Thyroid gland (tissue), 4 donors: ENCODE results near the gene ZNF451. TPM values are rescaled to one million over a fixed set of nuclear protein-coding genes. Genes with fewer than 3 reads are reported as not detected.

Experiments
- DNase-seq, 2 donors: peaks; one replicate each; pipeline ENCODE4 v3.0.0-alpha.2; 2019
- H3K27ac ChIP-seq, 3 donors: fragments of 200-600 bp; sonication (generic); 1 replicate in 2 of 3; 2 replicates in 1 of 3; pipeline ENCODE4 v1.5.1; 2016 to 2019; ENCODE audit warnings: mild to moderate bottlenecking in 1 of 3, moderate library complexity in 1 of 3
- H3K27me3 ChIP-seq: fragments of 200-600 bp; sonication (generic); one replicate; pipeline ENCODE4 v1.5.1; 2019
- H3K36me3 ChIP-seq, 2 donors: fragments of 200-600 bp; sonication (generic); one replicate each; pipeline ENCODE4 v1.5.1; 2016 to 2019
- H3K4me1 ChIP-seq, 2 donors: fragments of 200-600 bp; sonication (generic); one replicate each; pipeline ENCODE4 v1.5.1; 2017 to 2019
- H3K4me3 ChIP-seq, 3 donors: fragments of 200-600 bp; sonication (generic); replicated peaks in 1 of 3; 1 replicate in 2 of 3; 2 replicates in 1 of 3; pipeline ENCODE4 v1.5.1; 2016; ENCODE audit warnings: mild to moderate bottlenecking in 1 of 3
- H3K9me3 ChIP-seq: fragments of 200-600 bp; sonication (generic); one replicate; pipeline ENCODE4 v1.5.1; 2017
- POLR2A ChIP-seq, 2 donors: fragments of 450-650 bp; IDR thresholded peaks; one replicate each; pipeline ENCODE4 v1.6.1; 2017; ENCODE audit warnings: antibody characterized with exemption in 2 of 2, mild to moderate bottlenecking in 2 of 2, moderate library complexity in 1 of 2
- WGBS, 2 donors: methylation state at CpG; one replicate each; pipeline ENCODE4 v1.1.5; 2017; 5-methylcytosine and 5-hydroxymethylcytosine counted together
- intact Hi-C: fragments of 100-400 bp; cut with DNase I; formaldehyde crosslinking; loops from one replicate; pipeline ENCODE4 v1.15.1; 2023
- total RNA-seq, 4 donors: library from RNA; depleted of rRNA; stranded (reverse); fragments of >200 nt; gene quantifications; one replicate each; pipeline ENCODE4 v1.2.3, GENCODE V29; 2016
- TF ChIP-seq, protein P1 (sequence below), 6 experiments: fragments of 200-600 bp in 3 of 6; fragments of 450-650 bp in 3 of 6; sonication (generic) in 3 of 6; IDR thresholded peaks; one replicate each; pipeline ENCODE4 v1.5.1; 2016 to 2019; ENCODE audit warnings: antibody characterized with exemption in 6 of 6, mild to moderate bottlenecking in 2 of 6, inconsistent platforms in 1 of 6, moderate library complexity in 1 of 6

The ZNF451 gene
- total RNA-seq, 4 donors from 2014 or later: 71.7 to 126 (median 85.6) TPM

DNA sequence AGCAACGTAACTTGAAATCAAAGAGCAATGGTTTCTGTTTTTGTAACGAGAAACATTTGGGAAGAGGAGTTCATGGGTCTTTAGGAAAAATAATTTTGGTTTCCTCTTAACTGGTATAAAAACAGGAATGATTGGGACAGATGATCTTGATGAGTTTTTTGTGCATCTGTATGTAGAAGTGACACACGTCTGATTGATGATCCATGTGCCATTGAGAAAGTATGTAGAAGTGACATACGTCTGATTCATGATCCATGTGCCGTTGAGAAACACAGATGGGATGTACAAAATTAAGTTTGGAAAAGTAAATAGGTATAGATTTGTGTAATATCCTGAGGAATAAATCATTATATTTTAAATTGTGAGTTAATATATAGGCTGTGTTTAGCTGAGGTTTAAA is 41.4 kb upstream of the ZNF451 start:
- H3K4me3 ChIP-seq: no peak overlapping the region
- H3K4me1 ChIP-seq: peaks cover 4 to 13% of the 10 kb centered on the region in 2 donors
- intact Hi-C loops: no loop called here
- TF ChIP-seq, protein P1, sequence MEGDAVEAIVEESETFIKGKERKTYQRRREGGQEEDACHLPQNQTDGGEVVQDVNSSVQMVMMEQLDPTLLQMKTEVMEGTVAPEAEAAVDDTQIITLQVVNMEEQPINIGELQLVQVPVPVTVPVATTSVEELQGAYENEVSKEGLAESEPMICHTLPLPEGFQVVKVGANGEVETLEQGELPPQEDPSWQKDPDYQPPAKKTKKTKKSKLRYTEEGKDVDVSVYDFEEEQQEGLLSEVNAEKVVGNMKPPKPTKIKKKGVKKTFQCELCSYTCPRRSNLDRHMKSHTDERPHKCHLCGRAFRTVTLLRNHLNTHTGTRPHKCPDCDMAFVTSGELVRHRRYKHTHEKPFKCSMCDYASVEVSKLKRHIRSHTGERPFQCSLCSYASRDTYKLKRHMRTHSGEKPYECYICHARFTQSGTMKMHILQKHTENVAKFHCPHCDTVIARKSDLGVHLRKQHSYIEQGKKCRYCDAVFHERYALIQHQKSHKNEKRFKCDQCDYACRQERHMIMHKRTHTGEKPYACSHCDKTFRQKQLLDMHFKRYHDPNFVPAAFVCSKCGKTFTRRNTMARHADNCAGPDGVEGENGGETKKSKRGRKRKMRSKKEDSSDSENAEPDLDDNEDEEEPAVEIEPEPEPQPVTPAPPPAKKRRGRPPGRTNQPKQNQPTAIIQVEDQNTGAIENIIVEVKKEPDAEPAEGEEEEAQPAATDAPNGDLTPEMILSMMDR (IDR thresholded peaks at IDR 0.05): no peak
- TF ChIP-seq POLR2A (IDR thresholded peaks at IDR 0.05): no peak
- WGBS, 2 donors: 92 to 93% methylated on average over 5 of the region's 5 CpGs
- H3K36me3 ChIP-seq: peaks cover 7 to 13% of the 10 kb centered on the region in 2 donors
- H3K27ac ChIP-seq: no peak overlapping the region
- no peak for DNase-seq
- no peaks in the 10 kb centered on the region for H3K9me3 ChIP-seq
- H3K27me3 ChIP-seq: no peaks in the 10 kb centered on the region

DNA sequence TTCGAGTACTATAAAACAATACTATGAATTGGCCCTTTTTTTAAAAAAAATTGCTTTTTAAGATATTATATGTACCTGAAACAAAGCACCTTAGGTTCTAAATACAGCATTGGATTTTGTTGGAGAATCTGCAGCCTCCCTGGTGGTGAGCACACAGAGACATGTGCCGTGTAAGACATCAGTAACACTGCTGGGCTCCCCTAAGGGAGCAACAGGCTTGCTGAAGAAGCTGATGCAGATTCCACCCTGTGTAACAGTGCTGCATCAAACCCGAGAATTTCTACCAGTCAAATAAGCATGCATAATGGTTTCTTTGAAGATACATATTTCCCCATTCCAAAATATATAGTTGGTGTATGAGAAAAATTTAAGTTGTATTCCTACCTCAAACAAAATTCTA is 26.1 kb upstream of the ZNF451 start:
- Histone ChIP-seq H3K27ac (no peak overlapping the region), H3K36me3 (peaks cover 0 to 5% of the 10 kb centered on the region in 2 donors), H3K4me3 (no peak overlapping the region), H3K27me3 (no peaks in the 10 kb centered on the region), H3K4me1 (no peaks in the 10 kb centered on the region), H3K9me3 (no peaks in the 10 kb centered on the region)
- WGBS, 2 donors: 95 to 96% methylated on average over 3 of the region's 3 CpGs
- TF ChIP-seq, protein P1 (IDR thresholded peaks at IDR 0.05): no peak
- TF ChIP-seq POLR2A (IDR thresholded peaks at IDR 0.05): no peak
- intact Hi-C loops: no loop called here
- no peak for DNase-seq

DNA sequence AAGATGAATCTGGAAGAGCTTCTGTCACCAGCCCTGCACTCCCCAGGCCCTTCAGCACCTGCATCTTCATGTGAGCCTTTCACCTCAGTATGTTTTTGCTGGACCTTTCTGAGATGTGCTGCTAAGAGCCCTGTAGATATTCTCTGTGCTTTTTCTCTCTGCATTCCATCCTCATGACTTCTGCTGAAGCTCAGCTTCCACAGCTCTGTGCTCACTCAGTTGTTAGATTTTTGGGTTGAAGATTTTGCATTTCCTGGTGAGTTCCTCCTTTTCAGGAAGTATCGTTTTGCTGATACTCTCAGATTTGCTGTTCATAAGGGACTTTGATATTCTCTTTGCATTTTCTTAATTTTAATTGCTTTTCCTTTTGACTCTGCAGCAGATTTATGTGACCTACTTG is 25.2 kb upstream of the ZNF451 start:
- TF ChIP-seq, protein P1 (IDR thresholded peaks at IDR 0.05): no peak
- no peak for TF ChIP-seq POLR2A (IDR thresholded peaks at IDR 0.05)
- intact Hi-C loops: no loop called here
- H3K4me3 ChIP-seq: no peak overlapping the region
- DNase-seq: no peak
- H3K4me1 ChIP-seq: no peaks in the 10 kb centered on the region
- H3K27me3 ChIP-seq: no peaks in the 10 kb centered on the region
- 78 to 91% methylated on average over 1 of the region's 1 CpG for WGBS, 2 donors
- no peak overlapping the region for H3K27ac ChIP-seq
- peaks cover 0 to 5% of the 10 kb centered on the region in 2 donors for H3K36me3 ChIP-seq
- no peaks in the 10 kb centered on the region for H3K9me3 ChIP-seq

DNA sequence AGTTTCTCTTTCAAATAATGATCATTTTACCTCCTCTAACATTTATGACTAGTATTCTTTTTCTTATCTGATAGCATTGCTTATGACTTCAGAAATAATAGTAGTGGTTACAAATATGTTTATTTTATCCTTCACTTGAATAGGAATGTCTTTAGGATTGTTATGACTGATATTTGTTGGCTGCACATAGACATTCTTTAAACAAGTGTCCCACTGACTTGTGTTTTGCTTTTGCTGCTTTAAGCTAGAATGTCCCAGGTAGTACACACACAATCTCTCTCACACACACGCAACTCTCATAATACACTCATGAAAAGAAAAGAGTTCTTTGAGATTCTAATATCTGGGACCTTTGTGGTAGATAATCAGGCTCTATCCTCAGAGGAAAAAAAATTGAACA is 21.9 kb upstream of the ZNF451 start:
- no peak for TF ChIP-seq POLR2A (IDR thresholded peaks at IDR 0.05)
- TF ChIP-seq, protein P1 (IDR thresholded peaks at IDR 0.05): no peak
- peaks cover 0 to 5% of the 10 kb centered on the region in 2 donors for H3K36me3 ChIP-seq
- 94 to 96% methylated on average over 1 of the region's 1 CpG for WGBS, 2 donors
- intact Hi-C loops: no loop called here
- no peaks in the 10 kb centered on the region for H3K27me3 ChIP-seq
- no peak for DNase-seq
- no peaks in the 10 kb centered on the region for H3K9me3 ChIP-seq
- H3K4me1 ChIP-seq: no peaks in the 10 kb centered on the region
- H3K4me3 ChIP-seq: no peak overlapping the region
- H3K27ac ChIP-seq: no peak overlapping the region

DNA sequence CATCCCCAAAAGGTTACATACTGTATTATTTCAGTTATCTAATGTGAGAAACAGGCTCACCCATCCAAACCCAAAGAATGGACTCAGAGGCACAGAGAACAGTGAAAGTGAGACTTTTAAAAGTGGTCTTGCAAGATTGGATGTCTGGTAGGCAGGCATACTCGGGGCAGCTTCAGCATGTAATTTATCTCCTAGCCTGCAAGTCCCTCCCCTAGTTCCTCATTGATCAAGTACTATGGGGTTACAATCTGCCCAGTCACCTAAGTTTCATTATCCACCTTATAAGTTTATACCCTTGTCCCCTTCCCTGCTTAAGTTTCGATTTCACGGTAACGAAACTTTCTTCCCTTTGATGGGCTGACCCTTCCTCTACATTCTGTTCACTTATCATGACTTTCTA is 20.8 kb upstream of the ZNF451 start:
- WGBS, 2 donors: 85 to 86% methylated on average over 4 of the region's 4 CpGs
- TF ChIP-seq, protein P1 (IDR thresholded peaks at IDR 0.05): no peak
- TF ChIP-seq POLR2A (IDR thresholded peaks at IDR 0.05): no peak
- intact Hi-C loops: no loop called here

More for the DNA sequence above, 20.8 kb upstream of the ZNF451 start:
- H3K4me3 ChIP-seq: no peak overlapping the region
- DNase-seq: no peak
- H3K27me3 ChIP-seq: no peaks in the 10 kb centered on the region
- H3K27ac ChIP-seq: no peak overlapping the region
- H3K4me1 ChIP-seq: no peaks in the 10 kb centered on the region
- no peaks in the 10 kb centered on the region for H3K9me3 ChIP-seq
- H3K36me3 ChIP-seq: peaks cover 0 to 3% of the 10 kb centered on the region in 2 donors
